Stimulated activated CD8-positive, alpha-beta memory T cell treated with anti-CD3 and anti-CD28 coated beads, Interleukin-7, amount 100 ng/mL, for 48 hours (primary cell): ENCODE measurements around the gene SLC12A3.

Source experiments
- DNase-seq, 2 donors: peaks; one replicate each; pipeline ENCODE4 v3.0.0-alpha.2; 2020; ENCODE audit warnings: low read depth in 1 of 2; ENCODE audit errors: extremely low read depth in 1 of 2

SLC12A3 gene

GRCh38 chr16:56936950-56937349 lies 71.9 kb downstream of the SLC12A3 start:
- DNase-seq = no peak

DNA sequence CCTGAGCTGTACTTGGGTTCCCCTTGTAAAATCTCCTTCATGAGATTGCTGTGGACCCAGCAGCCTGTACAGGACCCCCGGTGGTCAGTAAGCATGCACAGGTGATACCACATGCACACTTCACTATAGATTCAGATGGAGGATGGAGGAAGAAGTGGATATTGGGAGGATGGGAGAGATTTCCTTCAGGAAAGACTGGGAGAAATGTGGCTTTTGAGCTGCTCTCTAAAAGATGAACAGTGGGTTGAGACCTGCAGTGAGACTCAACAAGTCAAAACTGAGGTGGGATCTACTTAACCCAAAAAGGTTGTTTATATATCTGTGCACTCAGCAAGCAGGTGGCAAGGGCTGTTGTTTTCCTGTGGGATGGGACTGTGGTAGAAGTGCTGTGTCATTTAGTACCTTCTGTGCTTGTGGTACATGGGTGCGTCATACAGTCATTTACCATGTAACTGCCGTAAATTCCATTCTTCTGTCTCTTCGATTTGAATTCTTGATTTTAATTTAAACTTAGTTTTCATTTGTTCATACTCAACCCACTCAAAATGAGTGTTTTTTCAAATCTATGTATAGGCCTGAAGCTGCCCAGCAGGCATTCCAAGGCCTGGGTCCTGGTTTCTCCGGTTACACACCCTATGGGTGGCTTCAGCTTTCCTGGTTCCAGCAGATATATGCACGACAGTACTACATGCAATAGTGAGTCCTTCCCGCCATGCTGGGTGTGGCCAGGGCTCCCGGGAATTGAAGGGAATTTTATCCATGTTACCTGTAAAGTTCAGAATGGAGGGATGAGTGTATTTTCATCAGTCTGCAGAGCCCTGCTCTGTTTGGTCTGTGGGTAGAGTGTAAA lies 73.9 kb downstream of the SLC12A3 start:
- DNase-seq = peak in 1 of 2 donors; percentile 53

DNA sequence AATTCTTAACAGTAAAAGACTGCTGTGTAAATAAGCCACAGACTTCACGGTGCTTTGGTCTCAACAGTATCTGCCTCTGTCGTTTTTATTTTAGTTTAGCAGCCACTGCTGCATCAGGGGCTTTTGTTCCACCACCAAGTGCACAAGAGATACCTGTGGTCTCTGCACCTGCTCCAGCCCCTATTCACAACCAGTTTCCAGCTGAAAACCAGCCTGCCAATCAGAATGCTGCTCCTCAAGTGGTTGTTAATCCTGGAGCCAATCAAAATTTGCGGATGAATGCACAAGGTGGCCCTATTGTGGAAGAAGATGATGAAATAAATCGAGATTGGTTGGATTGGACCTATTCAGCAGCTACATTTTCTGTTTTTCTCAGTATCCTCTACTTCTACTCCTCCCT lies 74.8 kb downstream of the SLC12A3 start:
- no peak for DNase-seq

DNA sequence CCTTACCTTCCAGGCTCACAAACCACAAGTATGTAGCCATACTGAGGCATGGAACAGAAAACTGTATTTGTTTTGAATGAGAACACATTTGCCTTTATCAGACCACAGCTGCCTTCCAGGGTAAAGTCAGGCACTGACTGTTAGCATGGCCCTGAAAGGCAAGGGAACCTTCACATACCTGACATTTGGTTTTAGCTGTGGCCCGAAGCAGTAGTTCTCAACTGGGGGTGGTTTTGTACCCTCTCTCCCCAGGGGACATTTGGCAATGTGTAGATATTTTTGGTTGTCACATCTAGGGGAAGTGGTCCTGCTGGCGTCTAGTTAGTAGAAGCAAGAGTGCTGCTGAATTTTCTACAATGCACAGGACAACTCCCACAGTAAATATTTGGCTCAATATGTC lies 76.1 kb downstream of the SLC12A3 start:
- DNase-seq = no peak

GRCh38 chr16:56941856-56942331 lies 76.9 kb downstream of the SLC12A3 start:
- no peak for DNase-seq

GRCh38 chr16:56943761-56944375 lies 78.9 kb downstream of the SLC12A3 start:
- DNase-seq = no peak

DNA sequence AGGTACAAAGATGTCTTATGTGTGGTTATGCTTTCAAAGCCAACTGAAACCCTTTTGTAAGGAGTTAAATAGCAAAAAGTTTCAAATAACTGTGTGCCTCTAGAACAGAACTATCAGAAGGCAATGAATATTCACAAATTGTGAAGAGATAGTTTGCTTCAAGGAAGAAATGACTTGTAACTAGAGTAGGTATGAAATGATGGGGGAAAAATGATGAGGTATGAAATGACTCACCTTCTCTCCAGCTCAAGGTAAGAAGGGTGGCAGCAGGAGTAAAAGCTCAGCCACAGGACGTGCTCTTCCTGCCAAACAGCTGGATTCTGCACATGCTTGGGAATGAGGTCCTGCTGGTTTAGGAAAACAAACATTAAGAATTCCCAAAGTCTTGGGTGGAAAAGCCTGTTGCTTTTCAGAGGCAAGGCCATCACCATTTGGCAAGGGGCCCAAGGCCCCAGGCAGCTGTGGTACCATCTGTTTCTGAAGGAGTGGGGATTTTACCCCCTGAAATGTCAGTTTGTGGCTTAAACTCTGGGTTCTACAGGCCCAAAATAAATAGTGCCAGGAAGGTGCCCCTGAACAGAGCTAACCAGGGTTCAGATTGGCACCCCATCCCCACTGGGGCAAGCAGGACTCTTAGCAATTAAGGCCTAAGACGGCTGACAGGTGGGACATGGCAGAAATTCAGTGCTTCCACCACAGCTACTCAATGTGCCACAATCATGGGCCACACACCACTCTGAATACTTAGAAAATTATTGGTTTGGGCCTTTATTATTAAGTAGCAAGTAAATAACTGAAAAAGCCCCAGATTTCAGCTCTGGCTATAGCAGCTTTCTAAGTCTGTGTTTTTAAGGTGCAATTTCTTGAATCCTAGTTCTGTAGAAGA lies 80.2 kb downstream of the SLC12A3 start:
- no peak for DNase-seq

- no peak for DNase-seq
These were observed 81.0 kb downstream of the SLC12A3 start for GRCh38 chr16:56945847-56946527.

DNA sequence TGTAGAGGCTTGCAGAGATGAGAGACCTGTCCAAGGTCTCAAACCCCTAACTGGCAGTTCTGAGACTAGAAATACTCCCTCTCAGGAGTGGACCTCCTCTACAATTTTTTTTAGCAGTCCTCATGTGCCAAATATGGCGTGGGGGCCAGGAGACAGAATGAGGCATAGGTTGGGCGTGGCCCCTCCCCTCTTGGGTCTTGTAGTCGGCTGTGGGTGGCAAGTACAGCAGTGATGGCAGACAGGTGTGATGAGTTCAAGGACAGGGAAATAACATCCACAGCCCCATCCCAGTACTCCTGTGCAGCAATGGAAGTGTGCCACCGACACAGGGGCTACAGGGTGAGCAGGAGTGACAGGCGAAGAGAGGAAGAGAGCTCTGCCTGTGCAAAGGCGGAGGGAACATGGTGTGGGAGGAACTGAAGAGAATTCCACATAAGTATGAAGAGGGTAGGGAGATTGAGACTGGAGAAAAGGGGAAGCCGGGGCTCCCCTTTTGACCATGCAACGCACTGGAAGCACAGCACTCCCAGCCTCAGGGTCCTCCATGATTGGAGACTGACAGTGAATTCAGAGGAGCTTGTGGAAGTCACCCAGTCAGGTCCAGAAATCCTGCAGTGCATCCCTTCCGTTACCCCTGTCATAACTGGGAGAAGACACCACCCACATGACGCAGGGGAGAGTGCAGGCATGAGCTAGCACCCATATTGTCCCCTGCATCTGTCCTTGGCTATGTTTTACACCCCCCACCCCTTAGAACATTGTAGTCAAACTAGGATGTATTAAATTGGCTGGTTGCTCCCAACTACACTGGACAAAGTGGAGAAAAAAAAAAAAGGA lies 82.0 kb downstream of the SLC12A3 start:
- no peak for DNase-seq

DNA sequence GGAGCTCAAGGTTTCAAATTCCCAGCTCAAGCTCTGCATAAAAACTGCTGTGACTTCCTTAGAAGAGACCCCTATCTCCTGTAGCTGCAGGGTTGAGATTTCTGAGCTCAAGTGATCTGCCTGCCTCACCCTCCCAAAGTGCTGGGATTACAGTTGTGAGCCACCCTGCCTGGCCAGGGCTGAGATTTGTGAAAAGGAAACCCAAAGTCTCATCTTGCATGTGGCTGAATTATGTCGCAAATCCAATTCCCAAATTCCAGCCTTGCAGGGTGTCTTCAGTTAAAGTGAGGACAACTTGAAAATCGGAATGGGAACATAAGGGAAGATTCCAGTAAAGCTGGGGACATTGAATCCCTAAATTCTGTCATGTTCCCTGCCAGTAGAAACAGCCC lies 82.6 kb downstream of the SLC12A3 start:
- DNase-seq = no peak

GRCh38 chr16:56948234-56948633 lies 83.2 kb downstream of the SLC12A3 start:
- no peak for DNase-seq

- no peak for DNase-seq
These were observed 85.0 kb downstream of the SLC12A3 start for GRCh38 chr16:56950051-56950450.

DNA sequence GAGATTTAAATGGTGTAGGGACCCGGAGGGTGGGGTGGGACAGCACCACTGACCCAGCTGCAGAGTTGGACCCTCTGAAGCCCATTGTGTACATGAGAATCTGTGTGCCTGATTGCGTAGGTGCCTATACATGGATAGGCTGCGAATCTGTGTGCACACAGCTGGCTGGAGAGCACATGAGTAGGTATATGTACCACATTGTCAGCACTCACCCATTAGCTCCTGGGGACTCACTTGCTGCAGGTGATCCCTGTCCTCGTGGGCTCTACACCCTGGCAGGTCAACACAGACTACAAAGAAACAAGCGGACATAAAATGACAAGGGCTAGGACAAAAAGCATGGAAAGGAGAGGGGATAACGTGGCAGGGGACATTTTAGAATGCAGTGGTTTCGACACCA lies 85.4 kb downstream of the SLC12A3 start:
- no peak for DNase-seq

DNA sequence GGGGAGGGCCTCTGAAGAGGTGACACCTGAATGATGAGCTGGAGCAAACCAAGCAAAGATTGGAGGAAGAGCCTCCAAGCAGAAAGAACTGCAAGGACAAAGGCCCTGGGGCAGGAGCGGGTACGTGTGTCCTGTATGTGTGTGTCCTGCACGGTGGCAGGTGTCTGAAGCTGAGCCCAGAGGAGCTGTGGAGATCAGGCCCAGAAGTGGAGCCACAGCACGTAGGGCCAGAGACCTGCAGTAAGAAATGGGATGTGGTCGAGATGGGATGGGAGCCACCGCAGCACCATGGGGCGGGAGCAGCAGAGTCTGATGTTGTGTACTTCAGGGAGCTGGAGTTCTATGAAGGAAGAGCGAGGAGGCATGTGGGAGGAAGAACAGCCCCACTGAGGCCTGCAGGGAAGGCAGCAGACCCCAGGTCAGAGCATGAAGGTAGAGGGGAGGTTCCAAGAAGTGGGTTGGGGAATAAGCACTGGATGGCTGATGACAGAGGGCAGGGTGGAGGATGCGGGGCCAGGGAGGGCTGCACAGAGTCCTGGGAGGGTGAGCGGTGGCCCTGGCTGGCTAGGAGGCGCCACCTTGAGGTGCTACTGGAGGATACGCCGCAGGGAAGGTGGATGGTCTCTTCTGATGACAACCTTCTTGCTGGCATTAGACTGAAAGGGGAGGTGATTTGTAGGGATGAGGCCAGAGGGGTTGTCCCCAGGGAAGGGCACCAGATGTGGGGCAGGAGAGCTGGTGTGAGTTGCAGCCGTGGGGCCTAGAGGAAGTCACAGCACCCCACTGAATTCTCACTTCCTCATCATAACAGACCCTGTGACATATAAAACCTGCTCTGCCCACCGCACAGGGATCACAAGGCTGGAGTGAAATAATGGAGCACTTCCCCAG lies 86.1 kb downstream of the SLC12A3 start:
- DNase-seq = peak in 1 of 2 donors; percentile 56

- no peak for DNase-seq
These were observed 88.0 kb downstream of the SLC12A3 start for GRCh38 chr16:56953006-56953405.

GRCh38 chr16:56956076-56956475 lies 91.1 kb downstream of the SLC12A3 start:
- no peak for DNase-seq

- no peak for DNase-seq
These were observed 91.7 kb downstream of the SLC12A3 start for GRCh38 chr16:56956756-56957155.

GRCh38 chr16:56960681-56961281 lies 95.8 kb downstream of the SLC12A3 start:
- no peak for DNase-seq
